ENCODE results near the gene TMUB2. TPM values are rescaled to one million over a fixed set of nuclear protein-coding genes. Genes with fewer than 3 reads are reported as not detected.

The TMUB2 gene
- total and polyA plus RNA-seq, 2 of the 13 experiments (the other 11 are each of a cell fraction or from before 2014, with no cell fraction given): 26.9 to 50.8 TPM

GRCh38 chr17:44232061-44232460 lies 45.3 kb downstream of the TMUB2 start (continued):
- no peak for TF ChIP-seq ZNF773 (CRISPR knock-in tag; IDR thresholded peaks at IDR 0.05; ENCODE audit: borderline replicate concordance)
- peak; percentile 87 for TF ChIP-seq ZNF460 (CRISPR knock-in tag; IDR thresholded peaks at IDR 0.05; ENCODE audit: borderline replicate concordance)
- TF ChIP-seq ZNF678 (CRISPR knock-in tag; IDR thresholded peaks at IDR 0.05): no peak
- TF ChIP-seq HIVEP1 (CRISPR knock-in tag; IDR thresholded peaks at IDR 0.05): no peak

GRCh38 chr17:44233582-44233981 lies 46.8 kb downstream of the TMUB2 start:
- WGBS (ENCODE audit: low lambda C conversion rate): 50% methylated on average over 5 of the region's 5 CpGs
- no peaks in the 10 kb centered on the region for H4K20me1 ChIP-seq (ENCODE audit: insufficient read depth, low read length)
- H3K36me3 ChIP-seq (replicated peaks in 1 of 2; ENCODE audit: control insufficient read depth in 1 of 2, insufficient read depth in 2 of 2, low read length in 2 of 2): no peaks in the 10 kb centered on the region
- BruUV-seq (replicated peaks): no TSS peak
- in situ Hi-C loops (cut with HindIII; ENCODE audit: extremely low pct_ligation_motif_present, low pct_unique_long_range_greater_than_20kb) (no loop called here), intact Hi-C loops (cut with micrococcal nuclease; ENCODE audit: unreplicated experiment) (no loop called here)
- H3K4me3 ChIP-seq (replicated peaks in 1 of 3; ENCODE audit: insufficient read depth in 1 of 3, low read depth in 2 of 3, low read length in 3 of 3): no peak overlapping the region
- no peak overlapping the region for H2AFZ ChIP-seq (ENCODE audit: low read length)
- no peak for FAIRE-seq
- no peak overlapping the region for H3K9ac ChIP-seq (ENCODE audit: insufficient read depth, low read depth, low read length)
- H3K79me2 ChIP-seq (ENCODE audit: insufficient read depth, low read length): no peaks in the 10 kb centered on the region
- no peaks in the 10 kb centered on the region for H3K9me3 ChIP-seq (ENCODE audit: low read length)
- H3K27me3 ChIP-seq (ENCODE audit: control insufficient read depth in 1 of 2, insufficient read depth in 2 of 2, low read length in 2 of 2): peaks cover 0 to 28% of the 10 kb centered on the region in 2 experiments; a peak in 3 of 5 replicates
- ATAC-seq: no peak
- ChIA-PET CTCF (ENCODE audit: low intra/inter-chr PET ratio, low total read pairs) (no interaction called here), POLR2A (no interaction called here)
- no peak for DNase-seq (ENCODE audit: low spot score)
- H3K27ac ChIP-seq (ENCODE audit: extremely low read length, insufficient read depth, low read length): no peak overlapping the region
- no peak overlapping the region for H3K4me2 ChIP-seq (ENCODE audit: low read depth, low read length)
- TF ChIP-seq MBNL3 (CRISPR knock-in tag; conservative IDR thresholded peaks at IDR 0.05): no peak
- TF ChIP-seq NRL (CRISPR knock-in tag; IDR thresholded peaks at IDR 0.05; ENCODE audit: borderline replicate concordance): no peak
- TF ChIP-seq ZNF513 (CRISPR knock-in tag; conservative IDR thresholded peaks at IDR 0.05): no peak
- TF ChIP-seq ZNF251 (CRISPR knock-in tag; IDR thresholded peaks at IDR 0.05): no peak
- TF ChIP-seq XBP1 (CRISPR knock-in tag; IDR thresholded peaks at IDR 0.05): no peak
- TF ChIP-seq RORA (CRISPR knock-in tag; IDR thresholded peaks at IDR 0.05): no peak
- TF ChIP-seq ZNF781 (CRISPR knock-in tag; IDR thresholded peaks at IDR 0.05; ENCODE audit: borderline replicate concordance, not compliant biosample characterization): no peak
- no peak for TF ChIP-seq MLX (CRISPR knock-in tag; IDR thresholded peaks at IDR 0.05)
- TF ChIP-seq MLXIP (CRISPR knock-in tag; IDR thresholded peaks at IDR 0.05; ENCODE audit: borderline replicate concordance): no peak
- TF ChIP-seq ZNF891 (CRISPR knock-in tag; IDR thresholded peaks at IDR 0.05): no peak
- no peaks in the 10 kb centered on the region for H3K4me1 ChIP-seq (ENCODE audit: insufficient read depth, low read length)

All from HepG2 (cell line).